PFSK-1 (cell line): ENCODE data around the gene CASZ1.
A peak's percentile ranks its signal among the peaks of the same experiment; 100 is the strongest.

ENCODE experiments used
- FOXP2 ChIP-seq: optimal IDR thresholded peaks from 2 replicates; pipeline ENCODE3; 2011; ENCODE audit warnings: borderline replicate concordance, control low read depth, inconsistent platforms; ENCODE audit not compliant: insufficient read depth; ENCODE audit errors: extremely low read length, extremely low read depth
- POLR2AphosphoS5 ChIP-seq: IDR thresholded peaks from 2 replicates; pipeline ENCODE4 v1.6.1; 2012; ENCODE audit warnings: low read depth, mild to moderate bottlenecking, control low read depth, low read length, moderate library complexity
- REST ChIP-seq, 2 experiments: IDR thresholded peaks; 2 replicates each; pipeline versions ENCODE4 v1.6.1 to v1.8.0; 2011 to 2012; ENCODE audit warnings: low read depth in 2 of 2, low read length in 2 of 2, control low read depth in 1 of 2, inconsistent platforms in 1 of 2, mild to moderate bottlenecking in 1 of 2, moderate library complexity in 1 of 2; ENCODE audit not compliant: insufficient read depth in 1 of 2
- SIN3A ChIP-seq: IDR thresholded peaks from 2 replicates; pipeline ENCODE4 v1.6.1; 2012; ENCODE audit warnings: mild to moderate bottlenecking, low read length, moderate library complexity, borderline replicate concordance; ENCODE audit not compliant: insufficient read depth
- TAF1 ChIP-seq: IDR thresholded peaks from 2 replicates; pipeline ENCODE4 v1.6.1; 2012; ENCODE audit warnings: low read length, control low read depth, borderline replicate concordance; ENCODE audit not compliant: insufficient read depth

CASZ1 gene

GRCh38 chr1:10816743-10817369, 20.4 kb upstream of the CASZ1 start:
- TF ChIP-seq REST (IDR thresholded peaks at IDR 0.05; ENCODE audit: insufficient read depth in 1 of 2, low read depth in 2 of 2, low read length in 2 of 2) (0 out of 4 replicates have a peak, but pooled peaks of 1 of the 2 experiments have one; percentile 37), SIN3A (no peak)

DNA sequence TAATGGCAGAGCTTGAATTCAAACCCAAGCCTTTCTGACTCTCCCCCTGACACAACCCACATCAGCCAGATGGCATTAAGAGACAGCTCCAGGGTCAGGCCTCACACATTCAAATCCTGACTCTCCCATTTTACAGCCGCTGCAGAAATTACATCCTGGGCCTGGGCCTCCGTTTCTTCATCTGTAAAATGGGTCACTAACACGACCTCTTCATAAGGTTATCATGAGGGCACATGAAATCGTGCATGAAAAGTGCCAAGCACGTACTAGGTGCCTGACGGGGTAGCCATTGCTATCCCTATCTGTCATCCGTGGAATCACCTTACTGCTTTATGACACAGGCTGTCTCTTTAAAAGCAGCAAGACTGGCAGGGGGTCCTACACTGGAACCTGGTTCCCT, 19.8 kb upstream of the CASZ1 start:
- TF ChIP-seq FOXP2 (no peak), SIN3A (no peak), REST (IDR thresholded peaks at IDR 0.05; ENCODE audit: insufficient read depth in 1 of 2, low read depth in 2 of 2, low read length in 2 of 2) (no peak), TAF1 (no peak), POLR2AphosphoS5 (no peak)

- no peak for TF ChIP-seq TAF1
- no peak for TF ChIP-seq REST (IDR thresholded peaks at IDR 0.05; ENCODE audit: insufficient read depth in 1 of 2, low read depth in 2 of 2, low read length in 2 of 2)
- no peak for TF ChIP-seq POLR2AphosphoS5
- no peak for TF ChIP-seq SIN3A
- TF ChIP-seq FOXP2 = no peak
Measured at GRCh38 chr1:10815858-10816195, 19.4 kb upstream of the CASZ1 start.

- TF ChIP-seq REST (IDR thresholded peaks at IDR 0.05; ENCODE audit: insufficient read depth in 1 of 2, low read depth in 2 of 2, low read length in 2 of 2) (no peak), FOXP2 (no peak), TAF1 (no peak), POLR2AphosphoS5 (no peak), SIN3A (no peak)
Measured at GRCh38 chr1:10814976-10815857, 18.8 kb upstream of the CASZ1 start.
